22Rv1 (cell line): ENCODE data around the gene ARHGAP42.

Source experiments
- ZFX ChIP-seq: fragments of 450-650 bp; IDR thresholded peaks from 2 replicates; pipeline ENCODE4 v1.6.1; 2017; ENCODE audit warnings: antibody characterized with exemption, borderline replicate concordance
- TF ChIP-seq, protein P1 (sequence below): fragments of 450-650 bp; IDR thresholded peaks from 2 replicates; pipeline ENCODE4 v1.5.1; 2017; ENCODE audit warnings: mild to moderate bottlenecking

- TF ChIP-seq, protein P1, sequence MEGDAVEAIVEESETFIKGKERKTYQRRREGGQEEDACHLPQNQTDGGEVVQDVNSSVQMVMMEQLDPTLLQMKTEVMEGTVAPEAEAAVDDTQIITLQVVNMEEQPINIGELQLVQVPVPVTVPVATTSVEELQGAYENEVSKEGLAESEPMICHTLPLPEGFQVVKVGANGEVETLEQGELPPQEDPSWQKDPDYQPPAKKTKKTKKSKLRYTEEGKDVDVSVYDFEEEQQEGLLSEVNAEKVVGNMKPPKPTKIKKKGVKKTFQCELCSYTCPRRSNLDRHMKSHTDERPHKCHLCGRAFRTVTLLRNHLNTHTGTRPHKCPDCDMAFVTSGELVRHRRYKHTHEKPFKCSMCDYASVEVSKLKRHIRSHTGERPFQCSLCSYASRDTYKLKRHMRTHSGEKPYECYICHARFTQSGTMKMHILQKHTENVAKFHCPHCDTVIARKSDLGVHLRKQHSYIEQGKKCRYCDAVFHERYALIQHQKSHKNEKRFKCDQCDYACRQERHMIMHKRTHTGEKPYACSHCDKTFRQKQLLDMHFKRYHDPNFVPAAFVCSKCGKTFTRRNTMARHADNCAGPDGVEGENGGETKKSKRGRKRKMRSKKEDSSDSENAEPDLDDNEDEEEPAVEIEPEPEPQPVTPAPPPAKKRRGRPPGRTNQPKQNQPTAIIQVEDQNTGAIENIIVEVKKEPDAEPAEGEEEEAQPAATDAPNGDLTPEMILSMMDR: no peak
- TF ChIP-seq ZFX: no peak
Observed at GRCh38 chr11:100684101-100685065, 2.7 kb upstream of the ARHGAP42 start.
